Measurements from ENCODE around the gene PPP2R2B.

The PPP2R2B gene

GRCh38 chr5:146640285-146640896 is 238.2 kb downstream of the PPP2R2B start:
- Histone ChIP-seq H3K36me3 (ENCODE audit: insufficient read depth, low read length) (no peaks in the 10 kb centered on the region), H3K27ac (ENCODE audit: low read depth, low read length) (no peak overlapping the region), H3K4me1 (ENCODE audit: insufficient read depth, low read length) (no peaks in the 10 kb centered on the region), H3K9ac (ENCODE audit: low read length) (no peak overlapping the region), H3K27me3 (ENCODE audit: control insufficient read depth in 1 of 2, insufficient read depth in 2 of 2, low read length in 2 of 2) (no peaks in the 10 kb centered on the region), H3K9me3 (ENCODE audit: low read length) (no peaks in the 10 kb centered on the region), H3K4me3 (ENCODE audit: low read depth in 1 of 2, low read length in 2 of 2) (no peak overlapping the region)

- Histone ChIP-seq H3K9me3 (ENCODE audit: low read length) (no peaks in the 10 kb centered on the region), H3K27me3 (ENCODE audit: control insufficient read depth in 1 of 2, insufficient read depth in 2 of 2, low read length in 2 of 2) (no peaks in the 10 kb centered on the region), H3K9ac (ENCODE audit: low read length) (no peak overlapping the region), H3K27ac (ENCODE audit: low read depth, low read length) (no peak overlapping the region), H3K4me1 (ENCODE audit: insufficient read depth, low read length) (no peaks in the 10 kb centered on the region), H3K4me3 (ENCODE audit: low read depth in 1 of 2, low read length in 2 of 2) (no peak overlapping the region), H3K36me3 (ENCODE audit: insufficient read depth, low read length) (no peaks in the 10 kb centered on the region)
Observed at GRCh38 chr5:146635443-146635842, 243.1 kb downstream of the PPP2R2B start.

DNA sequence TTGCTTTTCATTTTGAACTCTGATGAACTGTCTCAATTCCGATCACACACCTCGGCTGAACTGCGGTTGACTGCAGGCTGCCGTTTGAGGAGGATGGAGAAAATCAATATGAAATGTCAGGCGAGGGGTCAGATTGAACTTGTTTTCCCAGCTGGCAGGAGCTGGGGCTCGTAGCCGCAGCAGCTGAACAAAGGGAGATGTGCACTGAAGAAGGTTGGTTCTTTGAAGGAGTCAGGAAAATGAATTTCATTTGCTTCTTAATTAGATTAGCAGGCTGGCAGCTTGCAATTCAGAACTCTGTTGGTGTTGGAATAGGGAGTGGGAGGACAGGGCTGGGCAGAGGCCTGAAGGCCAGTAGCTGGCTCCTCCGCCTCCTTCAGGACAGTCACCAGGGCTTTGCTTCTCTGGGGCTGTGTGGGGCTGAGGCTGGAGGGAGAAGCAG is 245.2 kb downstream of the PPP2R2B start:
- no peaks in the 10 kb centered on the region for H3K9me3 ChIP-seq (ENCODE audit: low read length)
- no peaks in the 10 kb centered on the region for H3K36me3 ChIP-seq (ENCODE audit: insufficient read depth, low read length)
- no peak overlapping the region for H3K27ac ChIP-seq (ENCODE audit: low read depth, low read length)
- H3K27me3 ChIP-seq (ENCODE audit: control insufficient read depth in 1 of 2, insufficient read depth in 2 of 2, low read length in 2 of 2) = no peaks in the 10 kb centered on the region
- H3K4me3 ChIP-seq (ENCODE audit: low read depth in 1 of 2, low read length in 2 of 2) = no peak overlapping the region
- no peak overlapping the region for H3K9ac ChIP-seq (ENCODE audit: low read length)
- H3K4me1 ChIP-seq (ENCODE audit: insufficient read depth, low read length) = no peaks in the 10 kb centered on the region

GRCh38 chr5:146632620-146633322 is 245.8 kb downstream of the PPP2R2B start:
- no peak overlapping the region for H3K27ac ChIP-seq (ENCODE audit: low read depth, low read length)
- no peaks in the 10 kb centered on the region for H3K27me3 ChIP-seq (ENCODE audit: control insufficient read depth in 1 of 2, insufficient read depth in 2 of 2, low read length in 2 of 2)
- no peak overlapping the region for H3K9ac ChIP-seq (ENCODE audit: low read length)
- no peaks in the 10 kb centered on the region for H3K9me3 ChIP-seq (ENCODE audit: low read length)
- H3K4me1 ChIP-seq (ENCODE audit: insufficient read depth, low read length) = no peaks in the 10 kb centered on the region
- no peak overlapping the region for H3K4me3 ChIP-seq (ENCODE audit: low read depth in 1 of 2, low read length in 2 of 2)
- H3K36me3 ChIP-seq (ENCODE audit: insufficient read depth, low read length) = no peaks in the 10 kb centered on the region

DNA sequence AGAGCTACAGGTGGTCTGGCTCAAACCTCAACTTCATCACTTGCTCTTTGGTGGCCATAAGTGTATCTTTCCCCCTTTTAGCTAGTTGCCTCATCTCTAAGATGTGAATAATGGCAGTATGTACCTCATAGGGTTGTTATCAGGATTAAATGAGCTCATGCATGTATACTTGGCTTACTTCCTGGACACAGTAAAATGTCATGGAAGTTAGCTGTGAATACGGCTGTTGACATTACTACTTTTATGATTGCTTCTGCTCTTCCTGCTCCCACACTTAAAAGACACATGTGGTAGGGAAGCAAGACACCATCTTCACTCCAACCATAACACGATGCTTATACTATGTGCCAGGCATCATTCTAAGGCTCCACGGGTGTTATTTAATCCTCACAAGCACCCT is 248.1 kb downstream of the PPP2R2B start:
- no peak overlapping the region for H3K9ac ChIP-seq (ENCODE audit: low read length)
- H3K27ac ChIP-seq (ENCODE audit: low read depth, low read length) = no peak overlapping the region
- H3K36me3 ChIP-seq (ENCODE audit: insufficient read depth, low read length) = no peaks in the 10 kb centered on the region
- no peaks in the 10 kb centered on the region for H3K9me3 ChIP-seq (ENCODE audit: low read length)
- no peak overlapping the region for H3K4me3 ChIP-seq (ENCODE audit: low read depth in 1 of 2, low read length in 2 of 2)
- no peaks in the 10 kb centered on the region for H3K4me1 ChIP-seq (ENCODE audit: insufficient read depth, low read length)
- H3K27me3 ChIP-seq (ENCODE audit: control insufficient read depth in 1 of 2, insufficient read depth in 2 of 2, low read length in 2 of 2) = no peaks in the 10 kb centered on the region

DNA sequence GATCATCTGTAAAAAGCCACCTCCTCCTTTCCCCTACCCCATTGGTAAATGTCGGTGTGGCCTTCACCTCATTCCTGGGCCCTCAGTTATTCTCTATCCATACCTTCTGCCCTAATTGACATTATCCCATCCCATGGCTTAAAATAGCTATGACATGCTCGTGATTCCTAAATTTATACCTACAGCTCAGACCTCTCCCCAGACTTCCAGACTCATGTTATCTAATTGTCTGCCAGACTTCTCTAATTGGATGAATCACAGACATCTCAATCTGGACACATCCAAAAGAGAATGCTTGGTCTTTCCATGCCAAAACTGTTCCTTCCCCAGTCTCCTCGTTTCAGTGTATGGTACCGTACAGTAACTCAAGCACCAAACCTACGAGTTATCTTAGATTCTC is 249.6 kb downstream of the PPP2R2B start:
- no peak overlapping the region for H3K4me3 ChIP-seq (ENCODE audit: low read depth in 1 of 2, low read length in 2 of 2)
- no peaks in the 10 kb centered on the region for H3K36me3 ChIP-seq (ENCODE audit: insufficient read depth, low read length)

DNA sequence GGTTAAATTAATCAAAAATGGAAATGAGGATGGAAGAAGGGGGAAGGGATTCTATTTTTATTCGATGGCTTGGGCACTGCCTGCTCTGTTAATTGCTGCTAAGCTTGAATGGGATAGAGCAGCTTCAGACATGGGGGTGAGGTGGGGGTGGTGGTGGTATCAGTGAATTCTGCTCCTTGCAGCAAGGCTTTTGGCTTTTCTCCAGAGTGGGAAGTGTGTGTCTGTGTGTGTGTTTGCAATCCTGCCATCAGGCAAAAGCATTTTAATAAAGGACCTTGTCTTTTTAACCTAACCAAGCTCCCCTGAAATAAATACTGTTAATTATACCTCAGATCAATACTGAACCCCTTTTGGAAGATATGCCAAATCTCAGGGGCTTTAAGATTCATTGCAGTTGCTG is 251.6 kb downstream of the PPP2R2B start:
- Histone ChIP-seq H3K9ac (ENCODE audit: low read length) (no peak overlapping the region), H3K9me3 (ENCODE audit: low read length) (no peaks in the 10 kb centered on the region), H3K27me3 (ENCODE audit: control insufficient read depth in 1 of 2, insufficient read depth in 2 of 2, low read length in 2 of 2) (no peaks in the 10 kb centered on the region), H3K4me3 (ENCODE audit: low read depth in 1 of 2, low read length in 2 of 2) (no peak overlapping the region), H3K36me3 (ENCODE audit: insufficient read depth, low read length) (no peaks in the 10 kb centered on the region), H3K4me1 (ENCODE audit: insufficient read depth, low read length) (no peaks in the 10 kb centered on the region), H3K27ac (ENCODE audit: low read depth, low read length) (no peak overlapping the region)

More for the DNA sequence above, 249.6 kb downstream of the PPP2R2B start:
- Histone ChIP-seq H3K4me1 (ENCODE audit: insufficient read depth, low read length) (no peaks in the 10 kb centered on the region), H3K9me3 (ENCODE audit: low read length) (no peaks in the 10 kb centered on the region), H3K27ac (ENCODE audit: low read depth, low read length) (no peak overlapping the region), H3K27me3 (ENCODE audit: control insufficient read depth in 1 of 2, insufficient read depth in 2 of 2, low read length in 2 of 2) (no peaks in the 10 kb centered on the region), H3K9ac (ENCODE audit: low read length) (no peak overlapping the region)

DNA sequence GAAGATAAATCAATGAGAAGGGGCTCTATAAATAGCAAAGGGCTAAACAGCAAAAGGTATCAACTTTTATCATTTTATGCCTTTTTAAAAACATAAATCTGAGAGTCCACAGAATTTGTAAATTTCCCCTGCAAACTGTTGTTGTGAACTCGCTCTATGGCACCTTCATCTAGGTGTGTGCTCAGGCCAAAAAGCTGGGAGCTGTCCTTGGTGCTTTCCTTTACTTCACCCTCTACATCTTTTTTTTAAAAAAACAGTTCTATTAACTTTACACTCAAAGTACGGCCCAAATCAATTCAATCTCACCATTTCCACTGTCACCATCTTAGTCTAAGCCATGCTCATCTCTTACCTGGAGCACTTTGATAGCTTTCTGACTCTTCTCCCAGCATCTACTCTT is 254.4 kb downstream of the PPP2R2B start:
- no peak overlapping the region for H3K4me3 ChIP-seq (ENCODE audit: low read depth in 1 of 2, low read length in 2 of 2)
- H3K36me3 ChIP-seq (ENCODE audit: insufficient read depth, low read length) = no peaks in the 10 kb centered on the region
- no peak overlapping the region for H3K9ac ChIP-seq (ENCODE audit: low read length)
- H3K9me3 ChIP-seq (ENCODE audit: low read length) = no peaks in the 10 kb centered on the region
- no peaks in the 10 kb centered on the region for H3K4me1 ChIP-seq (ENCODE audit: insufficient read depth, low read length)
- H3K27me3 ChIP-seq (ENCODE audit: control insufficient read depth in 1 of 2, insufficient read depth in 2 of 2, low read length in 2 of 2) = no peaks in the 10 kb centered on the region
- no peak overlapping the region for H3K27ac ChIP-seq (ENCODE audit: low read depth, low read length)

GRCh38 chr5:146623666-146624065 is 254.9 kb downstream of the PPP2R2B start:
- H3K27me3 ChIP-seq (ENCODE audit: control insufficient read depth in 1 of 2, insufficient read depth in 2 of 2, low read length in 2 of 2) = no peaks in the 10 kb centered on the region
- H3K36me3 ChIP-seq (ENCODE audit: insufficient read depth, low read length) = no peaks in the 10 kb centered on the region
- H3K9me3 ChIP-seq (ENCODE audit: low read length) = no peaks in the 10 kb centered on the region
- H3K9ac ChIP-seq (ENCODE audit: low read length) = no peak overlapping the region
- H3K4me1 ChIP-seq (ENCODE audit: insufficient read depth, low read length) = no peaks in the 10 kb centered on the region
- H3K27ac ChIP-seq (ENCODE audit: low read depth, low read length) = no peak overlapping the region
- H3K4me3 ChIP-seq (ENCODE audit: low read depth in 1 of 2, low read length in 2 of 2) = no peak overlapping the region

- Histone ChIP-seq H3K27me3 (ENCODE audit: control insufficient read depth in 1 of 2, insufficient read depth in 2 of 2, low read length in 2 of 2) (no peaks in the 10 kb centered on the region), H3K9me3 (ENCODE audit: low read length) (no peaks in the 10 kb centered on the region), H3K4me1 (ENCODE audit: insufficient read depth, low read length) (no peaks in the 10 kb centered on the region), H3K36me3 (ENCODE audit: insufficient read depth, low read length) (no peaks in the 10 kb centered on the region), H3K27ac (ENCODE audit: low read depth, low read length) (no peak overlapping the region), H3K9ac (ENCODE audit: low read length) (no peak overlapping the region), H3K4me3 (ENCODE audit: low read depth in 1 of 2, low read length in 2 of 2) (no peak overlapping the region)
Observed at GRCh38 chr5:146623009-146623408, 255.5 kb downstream of the PPP2R2B start.

GRCh38 chr5:146622391-146622790 is 256.2 kb downstream of the PPP2R2B start:
- H3K27ac ChIP-seq (ENCODE audit: low read depth, low read length) = no peak overlapping the region
- H3K36me3 ChIP-seq (ENCODE audit: insufficient read depth, low read length) = no peaks in the 10 kb centered on the region
- H3K4me3 ChIP-seq (ENCODE audit: low read depth in 1 of 2, low read length in 2 of 2) = no peak overlapping the region
- H3K9me3 ChIP-seq (ENCODE audit: low read length) = no peaks in the 10 kb centered on the region
- no peaks in the 10 kb centered on the region for H3K27me3 ChIP-seq (ENCODE audit: control insufficient read depth in 1 of 2, insufficient read depth in 2 of 2, low read length in 2 of 2)
- H3K4me1 ChIP-seq (ENCODE audit: insufficient read depth, low read length) = no peaks in the 10 kb centered on the region
- no peak overlapping the region for H3K9ac ChIP-seq (ENCODE audit: low read length)

DNA sequence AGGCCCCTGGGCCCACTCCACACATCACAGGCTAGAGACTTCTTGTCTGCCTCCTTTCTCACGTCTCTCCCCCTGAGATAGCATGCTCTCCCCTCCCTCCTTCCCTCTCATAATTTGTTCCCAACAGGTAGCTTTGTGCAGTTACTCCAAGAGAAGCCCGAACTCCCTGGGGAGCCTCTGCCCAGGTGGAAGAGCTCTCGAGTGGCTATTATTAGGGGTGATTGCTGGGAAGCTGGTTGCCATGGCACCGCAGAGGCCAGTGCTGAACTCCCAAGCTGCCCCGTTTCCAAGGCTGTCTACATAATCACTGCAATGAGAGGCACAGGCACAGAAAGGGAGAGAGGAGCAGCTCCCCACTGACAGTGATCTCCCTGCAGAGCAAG is 257.9 kb downstream of the PPP2R2B start:
- Histone ChIP-seq H3K9ac (ENCODE audit: low read length) (no peak overlapping the region), H3K4me3 (ENCODE audit: low read depth in 1 of 2, low read length in 2 of 2) (no peak overlapping the region), H3K27ac (ENCODE audit: low read depth, low read length) (no peak overlapping the region), H3K9me3 (ENCODE audit: low read length) (no peaks in the 10 kb centered on the region), H3K36me3 (ENCODE audit: insufficient read depth, low read length) (no peaks in the 10 kb centered on the region), H3K4me1 (ENCODE audit: insufficient read depth, low read length) (no peaks in the 10 kb centered on the region), H3K27me3 (ENCODE audit: control insufficient read depth in 1 of 2, insufficient read depth in 2 of 2, low read length in 2 of 2) (no peaks in the 10 kb centered on the region)

Measured in muscle layer of colon (tissue), 2 donors.